HepG2 (cell line): ENCODE results near the gene APOM. TPM values are rescaled to one million over a fixed set of nuclear protein-coding genes. Genes with fewer than 3 reads are reported as not detected.
A peak's percentile ranks its signal among the peaks of the same experiment; 100 is the strongest.

Experiments used
- ATAC-seq: fragments of 200-7000 bp; cut with Tn5 transposase; 3 replicates; pipeline ENCODE4 v1.9.1; 2020; ENCODE audit warnings: mild to moderate bottlenecking, moderate library complexity
- BruUV-seq: library from RNA; stranded (reverse); fragments of 400-500 nt; replicated peaks from 2 replicates; lab custom pipeline; 2021; lab: Mats Ljungman, UMichigan
- CTCF ChIA-PET: fragments of 300-600 bp; formaldehyde crosslinking; extraction: SDS; loops from one replicate; lab custom pipeline; 2021; ENCODE audit warnings: low total read pairs, inconsistent platforms, low intra/inter-chr PET ratio; lab: Yijun Ruan, JAX
- POLR2A ChIA-PET: fragments of 350-600 bp; sonication (Branson Sonifier 250); formaldehyde crosslinking; loops from one replicate; lab custom pipeline; 2020; ENCODE audit warnings: antibody characterized with exemption, inconsistent platforms; lab: Yijun Ruan, JAX
- DNase-seq: peaks from one replicate; pipeline ENCODE4 v3.0.0-alpha.2; 2015; ENCODE audit warnings: low spot score
- FAIRE-seq: peaks from 3 replicates; lab custom pipeline; 2011; peaks lifted over from hg19 to GRCh38; lab: Jason Lieb, UNC
- H2AFZ ChIP-seq: one replicate; pipeline ENCODE4 v1.6.1; 2011; ENCODE audit warnings: low read length, inconsistent platforms
- H3K27ac ChIP-seq: fragments of 300-600 bp; 3 replicates; pipeline ENCODE4 v1.8.0; 2011; ENCODE audit warnings: mixed run types, mild to moderate bottlenecking, mixed read lengths, low read length, inconsistent platforms; ENCODE audit not compliant: insufficient read depth; ENCODE audit errors: extremely low read length
- H3K27me3 ChIP-seq, 2 experiments: fragments of 200-600 bp in 1 of 2; 2 replicates in 1 of 2; 3 replicates in 1 of 2; pipeline versions ENCODE4 v1.6.0 to v1.8.0; 2011; ENCODE audit warnings: low read length in 2 of 2, mild to moderate bottlenecking in 2 of 2, moderate library complexity in 2 of 2, inconsistent platforms in 1 of 2; ENCODE audit not compliant: insufficient read depth in 2 of 2, control insufficient read depth in 1 of 2
- H3K36me3 ChIP-seq, 2 experiments: fragments of 200-600 bp in 1 of 2; replicated peaks in 1 of 2; 2 replicates in 1 of 2; 3 replicates in 1 of 2; pipeline versions ENCODE4 v1.5.1 to v1.8.0; 2011; ENCODE audit warnings: low read length in 2 of 2, inconsistent platforms in 1 of 2; ENCODE audit not compliant: insufficient read depth in 2 of 2, control insufficient read depth in 1 of 2
- H3K4me1 ChIP-seq: 2 replicates; pipeline ENCODE4 v1.5.1; 2012; ENCODE audit warnings: low read length, inconsistent platforms; ENCODE audit not compliant: insufficient read depth
- H3K4me2 ChIP-seq: 2 replicates; pipeline ENCODE4 v1.6.0; 2011; ENCODE audit warnings: low read depth, low read length, inconsistent platforms
- H3K4me3 ChIP-seq, 3 experiments: fragments of 200-600 bp in 1 of 3; sonication (generic), shearing (Covaris generic) in 1 of 3; replicated peaks in 1 of 3; 2 replicates each; pipeline ENCODE4 v1.5.1; 2011 to 2016; ENCODE audit warnings: low read length in 3 of 3, inconsistent platforms in 2 of 3, low read depth in 2 of 3, mild to moderate bottlenecking in 2 of 3, control low read depth in 1 of 3, mixed read lengths in 1 of 3; ENCODE audit not compliant: insufficient read depth in 1 of 3
- H3K79me2 ChIP-seq: one replicate; pipeline ENCODE4 v1.6.1; 2011; ENCODE audit warnings: low read length, inconsistent platforms; ENCODE audit not compliant: insufficient read depth
- H3K9ac ChIP-seq: 2 replicates; pipeline ENCODE4 v1.6.0; 2011; ENCODE audit warnings: mild to moderate bottlenecking, low read depth, low read length, inconsistent platforms; ENCODE audit not compliant: insufficient read depth
- H3K9me3 ChIP-seq: 2 replicates; pipeline ENCODE4 v1.5.1; 2012; ENCODE audit warnings: mild to moderate bottlenecking, low read length
- H4K20me1 ChIP-seq: 2 replicates; pipeline ENCODE4 v1.6.0; 2011; ENCODE audit warnings: inconsistent platforms, mild to moderate bottlenecking, low read length, moderate library complexity; ENCODE audit not compliant: insufficient read depth
- ARNT2 ChIP-seq: sonication (generic); formaldehyde crosslinking; IDR thresholded peaks from 2 replicates; pipeline ENCODE4 v1.8.0; 2022; ENCODE audit warnings: mild to moderate bottlenecking, low read depth, missing genetic modification reagents, moderate library complexity
- CBX5 ChIP-seq: sonication (generic); formaldehyde crosslinking; IDR thresholded peaks from 2 replicates; pipeline ENCODE4 v1.4.0; 2020; ENCODE audit warnings: missing genetic modification reagents, borderline replicate concordance
- E2F2 ChIP-seq: sonication (generic); formaldehyde crosslinking; IDR thresholded peaks from 2 replicates; pipeline ENCODE4 v1.4.0; 2020; ENCODE audit warnings: missing genetic modification reagents, borderline replicate concordance
- MXD3 ChIP-seq: IDR thresholded peaks from 2 replicates; pipeline ENCODE4 v1.6.1; 2016; ENCODE audit warnings: mild to moderate bottlenecking, missing biosample characterization, missing genetic modification reagents
- NR0B2 ChIP-seq: sonication (generic); formaldehyde crosslinking; IDR thresholded peaks from 2 replicates; pipeline ENCODE4 v1.4.0; 2020; ENCODE audit warnings: mild to moderate bottlenecking, missing genetic modification reagents
- SKI ChIP-seq: fragments of 450-650 bp; IDR thresholded peaks from one replicate; pipeline ENCODE4 v1.6.1; 2018; ENCODE audit warnings: mild to moderate bottlenecking; ENCODE audit not compliant: partially characterized antibody
- TAF1 ChIP-seq: sonication (generic); formaldehyde crosslinking; IDR thresholded peaks from 2 replicates; pipeline ENCODE4 v1.4.0; 2020; ENCODE audit warnings: missing genetic modification reagents
- XRCC5 ChIP-seq: fragments of 200-400 bp; formaldehyde crosslinking; optimal IDR thresholded peaks from 2 replicates; pipeline ENCODE3; 2017; ENCODE audit warnings: mild to moderate bottlenecking, low read length
- ZBTB26 ChIP-seq: IDR thresholded peaks from 2 replicates; pipeline ENCODE4 v1.6.1; 2016; ENCODE audit warnings: missing compliant biosample characterization, missing genetic modification reagents, borderline replicate concordance
- ZFY ChIP-seq: sonication (generic); formaldehyde crosslinking; IDR thresholded peaks from 2 replicates; pipeline ENCODE4 v1.4.0; 2020; ENCODE audit warnings: missing genetic modification reagents
- ZNF326 ChIP-seq: sonication (generic); formaldehyde crosslinking; IDR thresholded peaks from 2 replicates; pipeline ENCODE4 v1.4.0; 2020; ENCODE audit warnings: missing genetic modification reagents, borderline replicate concordance
- ZNF44 ChIP-seq: sonication (generic); formaldehyde crosslinking; IDR thresholded peaks from 2 replicates; pipeline ENCODE4 v1.5.1; 2020; ENCODE audit warnings: mild to moderate bottlenecking, missing genetic modification reagents
- ZNF740 ChIP-seq: sonication (generic); formaldehyde crosslinking; IDR thresholded peaks from 2 replicates; pipeline ENCODE4 v1.4.0; 2020; ENCODE audit warnings: missing genetic modification reagents
- ZNF766 ChIP-seq: sonication (generic); formaldehyde crosslinking; IDR thresholded peaks from 2 replicates; pipeline ENCODE4 v1.5.0; 2020; ENCODE audit warnings: missing genetic modification reagents, borderline replicate concordance
- WGBS: methylation state at CpG from one replicate; pipeline ENCODE4 v1.1.6; 2017; ENCODE audit warnings: low lambda C conversion rate; 5-methylcytosine and 5-hydroxymethylcytosine counted together
- in situ Hi-C: cut with HindIII; loops from 2 replicates; pipeline ENCODE4 v1.10.0; 2017; ENCODE audit warnings: low pct_unique_long_range_greater_than_20kb; ENCODE audit not compliant: extremely low pct_ligation_motif_present
- intact Hi-C: fragments of 100-400 bp; cut with micrococcal nuclease; formaldehyde crosslinking; loops from one replicate; pipeline ENCODE4 v1.10.0; 2022; ENCODE audit not compliant: unreplicated experiment
- polyA plus RNA-seq, 8 experiments: library from polyadenylated mRNA; depleted of rRNA in 3 of 8; stranded (reverse) in 7 of 8; unstranded in 1 of 8; fragments of >200 nt; fragmentation: Illumina TruSeq in 4 of 8; extraction: Trizol in 4 of 8; gene quantifications; 2 replicates each; pipeline versions ENCODE4 v1.2.1 to v1.2.3, GENCODE V29; 2011 to 2016; ENCODE audit warnings: low read depth in 4 of 8, missing spikeins in 1 of 8, mixed read lengths in 1 of 8; ENCODE audit not compliant: insufficient read depth in 1 of 8
- total RNA-seq, 5 experiments: library from RNA; depleted of rRNA; stranded (reverse); fragments of >200 nt; fragmentation: Illumina TruSeq; extraction: Trizol; gene quantifications; 2 replicates each; pipeline ENCODE4 v1.2.3, GENCODE V29; 2016; ENCODE audit warnings: low read depth in 1 of 5

APOM gene
- total and polyA plus RNA-seq, 2 of the 13 experiments (the other 11 are each of a cell fraction or from before 2014, with no cell fraction given) = 98.2 to 1,140 TPM

- TF ChIP-seq ZNF740 (CRISPR knock-in tag) (no peak), SKI (no peak), ZNF44 (CRISPR knock-in tag) (no peak), ZNF326 (CRISPR knock-in tag) (0 out of 2 replicates have a peak, but pooled peaks have one; percentile 37), ZBTB26 (peak; percentile 20; the same call in 1 of the 2 replicates), TAF1 (CRISPR knock-in tag) (no peak), MXD3 (CRISPR knock-in tag) (0 out of 2 replicates have a peak, but pooled peaks have one; percentile 18)
Observed at GRCh38 chr6:31659649-31660380, 4.1 kb downstream of the APOM start (continued).

- BruUV-seq = no TSS peak
- H3K27me3 ChIP-seq = no peaks in the 10 kb centered on the region; a peak in 1 of 5 replicates
- H3K4me1 ChIP-seq = peaks cover 86% of the 10 kb centered on the region
- H3K4me3 ChIP-seq = peak within 1 kb of the TSS; percentile 56 to 78 (median 68)
- H3K36me3 ChIP-seq = peaks cover 10 to 20% of the 10 kb centered on the region in 2 experiments
- DNase-seq = peak; percentile 79
- 5% methylated on average over 23 of the region's 52 CpGs for WGBS
- H3K27ac ChIP-seq = peak within 1 kb of the TSS; percentile 73
- no peaks in the 10 kb centered on the region for H3K9me3 ChIP-seq
- H3K4me2 ChIP-seq = peak within 1 kb of the TSS; percentile 100
- H4K20me1 ChIP-seq = peaks cover 19% of the 10 kb centered on the region; the same call in 1 of the 2 replicates
- peak within 1 kb of the TSS; percentile 72 for H3K9ac ChIP-seq
- intact Hi-C loops = loop anchor here (1.0 kb wide), 1 partner anchor 8 kb away; the partner anchor contains the start of gene BAG6
- ChIA-PET POLR2A (interaction anchor here (0.6 to 7.4 kb wide), 29 partner anchors 7 to 530 kb away, joined by 3 to 438 read pairs (median 5); partner anchors contain the start of genes ABHD16A, AIF1, APOM and BAG6), CTCF (no interaction called here)
- peaks cover 70% of the 10 kb centered on the region for H3K79me2 ChIP-seq
- ATAC-seq = peak; percentile 66
- no peak within 1 kb of the TSS for H2AFZ ChIP-seq
- peak; percentile 59 for FAIRE-seq
- in situ Hi-C loops = no loop called here
- TF ChIP-seq ZFY = peak; percentile 98
- peak; percentile 89 for TF ChIP-seq ARNT2 (CRISPR knock-in tag)
- peak; percentile 75 for TF ChIP-seq XRCC5
- TF ChIP-seq CBX5 (CRISPR knock-in tag) = no peak; the same call in 1 of the 2 replicates
- TF ChIP-seq ZNF766 (CRISPR knock-in tag) = peak; percentile 87; the same call in 1 of the 2 replicates
- TF ChIP-seq ZNF740 (CRISPR knock-in tag) = peak; percentile 69; the same call in 1 of the 2 replicates
- TF ChIP-seq NR0B2 (CRISPR knock-in tag) = peak; percentile 48; the same call in 1 of the 2 replicates
- TF ChIP-seq E2F2 = peak; percentile 89; the same call in 1 of the 2 replicates
Observed at GRCh38 chr6:31660381-31661261, 4.9 kb downstream of the APOM start, which contains the start of gene C6orf47. TSS of gene C6orf47 (minus strand) at chr6:31660778. CDS start at chr6:31659947, 831 bp downstream.
